Vagina (tissue), 2 donors: Measurements from ENCODE around the gene NTSR1. TPM values are rescaled to one million over a fixed set of nuclear protein-coding genes. Genes with fewer than 3 reads are reported as not detected.

Source experiments
- DNase-seq, 2 donors: peaks; one replicate each; pipeline ENCODE4 v3.0.0-alpha.2; 2017; ENCODE audit errors: extremely low spot score in 2 of 2
- H3K27ac ChIP-seq: fragments of 200-600 bp; sonication (generic); one replicate; pipeline ENCODE4 v1.5.1; 2019
- H3K27me3 ChIP-seq: fragments of 200-600 bp; sonication (generic); one replicate; pipeline ENCODE4 v1.5.1; 2019
- H3K36me3 ChIP-seq, 2 donors: fragments of 200-600 bp; sonication (generic); one replicate each; pipeline ENCODE4 v1.5.1; 2017 to 2019
- H3K4me1 ChIP-seq: fragments of 200-600 bp; sonication (generic); one replicate; pipeline ENCODE4 v1.5.1; 2019
- H3K4me3 ChIP-seq, 2 donors: fragments of 200-600 bp; sonication (generic); 1 replicate in 1 of 2; 2 replicates in 1 of 2; pipeline ENCODE4 v1.5.1; 2016 to 2019
- H3K9me3 ChIP-seq: fragments of 200-600 bp; sonication (generic); one replicate; pipeline ENCODE4 v1.5.1; 2019
- POLR2A ChIP-seq, 2 donors: fragments of 450-650 bp; IDR thresholded peaks; one replicate each; pipeline ENCODE4 v1.6.1; 2017; ENCODE audit warnings: antibody characterized with exemption in 2 of 2, mild to moderate bottlenecking in 2 of 2, moderate library complexity in 2 of 2
- POLR2AphosphoS5 ChIP-seq, 2 donors: sonication (generic); formaldehyde crosslinking; IDR thresholded peaks; one replicate each; pipeline ENCODE4 v1.9.0; 2017; ENCODE audit warnings: antibody characterized with exemption in 2 of 2, mild to moderate bottlenecking in 2 of 2, low read depth in 1 of 2; ENCODE audit not compliant: insufficient read depth in 1 of 2
- intact Hi-C: fragments of 100-400 bp; cut with DNase I; formaldehyde crosslinking; loops from one replicate; pipeline ENCODE4 v1.15.1; 2023
- total RNA-seq: library from RNA; depleted of rRNA; stranded (reverse); fragments of >200 nt; gene quantifications from one replicate; pipeline ENCODE4 v1.2.3, GENCODE V29; 2016
- TF ChIP-seq, protein P1 (sequence below), 3 experiments: fragments of 450-650 bp in 2 of 3; fragments of 200-600 bp in 1 of 3; sonication (generic) in 1 of 3; IDR thresholded peaks; one replicate each; pipeline ENCODE4 v1.5.1; 2017 to 2019; ENCODE audit warnings: antibody characterized with exemption in 3 of 3, mild to moderate bottlenecking in 2 of 3, moderate library complexity in 2 of 3

The NTSR1 gene
- total RNA-seq, 1 donor from 2014 or later = 0.49 TPM

DNA sequence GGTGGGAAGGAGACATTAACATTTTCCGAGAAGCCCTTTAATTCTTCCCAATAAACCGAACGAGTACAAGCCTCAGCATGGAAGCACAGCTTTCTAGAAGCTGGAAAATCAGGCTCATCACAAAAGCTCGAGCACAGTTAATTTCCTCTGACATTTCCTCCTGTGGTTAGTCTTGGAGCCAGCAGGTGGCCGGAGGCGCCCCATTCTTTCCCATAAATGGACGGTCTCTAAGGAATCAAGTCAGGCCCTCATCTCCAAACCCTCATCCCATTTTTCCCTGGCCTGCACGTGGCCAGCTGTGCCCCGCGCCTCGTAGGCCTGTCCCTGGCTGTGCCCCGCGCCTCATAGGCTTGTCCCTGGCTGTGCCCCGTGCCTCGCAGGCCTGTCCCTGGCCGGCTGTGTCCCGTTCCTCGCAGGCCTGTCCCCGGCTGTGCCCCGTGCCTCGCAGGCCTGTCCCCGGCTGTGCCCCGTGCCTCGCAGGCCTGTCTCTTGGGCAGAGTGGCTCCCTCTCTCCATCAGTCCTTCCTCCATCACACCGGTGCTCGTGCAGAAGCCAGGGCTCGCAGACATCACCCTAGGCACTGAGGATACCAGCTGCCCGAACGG is 19.7 kb upstream of the NTSR1 start:
- Histone ChIP-seq H3K4me1 (peaks cover 7% of the 10 kb centered on the region), H3K27ac (no peak overlapping the region), H3K9me3 (no peaks in the 10 kb centered on the region), H3K27me3 (no peaks in the 10 kb centered on the region), H3K36me3 (no peaks in the 10 kb centered on the region), H3K4me3 (no peak overlapping the region)
- intact Hi-C loops = no loop called here
- no peak for DNase-seq
- no peak for TF ChIP-seq POLR2AphosphoS5 (IDR thresholded peaks at IDR 0.05; ENCODE audit: insufficient read depth in 1 of 2, low read depth in 1 of 2)
- TF ChIP-seq, protein P1, sequence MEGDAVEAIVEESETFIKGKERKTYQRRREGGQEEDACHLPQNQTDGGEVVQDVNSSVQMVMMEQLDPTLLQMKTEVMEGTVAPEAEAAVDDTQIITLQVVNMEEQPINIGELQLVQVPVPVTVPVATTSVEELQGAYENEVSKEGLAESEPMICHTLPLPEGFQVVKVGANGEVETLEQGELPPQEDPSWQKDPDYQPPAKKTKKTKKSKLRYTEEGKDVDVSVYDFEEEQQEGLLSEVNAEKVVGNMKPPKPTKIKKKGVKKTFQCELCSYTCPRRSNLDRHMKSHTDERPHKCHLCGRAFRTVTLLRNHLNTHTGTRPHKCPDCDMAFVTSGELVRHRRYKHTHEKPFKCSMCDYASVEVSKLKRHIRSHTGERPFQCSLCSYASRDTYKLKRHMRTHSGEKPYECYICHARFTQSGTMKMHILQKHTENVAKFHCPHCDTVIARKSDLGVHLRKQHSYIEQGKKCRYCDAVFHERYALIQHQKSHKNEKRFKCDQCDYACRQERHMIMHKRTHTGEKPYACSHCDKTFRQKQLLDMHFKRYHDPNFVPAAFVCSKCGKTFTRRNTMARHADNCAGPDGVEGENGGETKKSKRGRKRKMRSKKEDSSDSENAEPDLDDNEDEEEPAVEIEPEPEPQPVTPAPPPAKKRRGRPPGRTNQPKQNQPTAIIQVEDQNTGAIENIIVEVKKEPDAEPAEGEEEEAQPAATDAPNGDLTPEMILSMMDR (IDR thresholded peaks at IDR 0.05) = no peak
- no peak for TF ChIP-seq POLR2A (IDR thresholded peaks at IDR 0.05)

DNA sequence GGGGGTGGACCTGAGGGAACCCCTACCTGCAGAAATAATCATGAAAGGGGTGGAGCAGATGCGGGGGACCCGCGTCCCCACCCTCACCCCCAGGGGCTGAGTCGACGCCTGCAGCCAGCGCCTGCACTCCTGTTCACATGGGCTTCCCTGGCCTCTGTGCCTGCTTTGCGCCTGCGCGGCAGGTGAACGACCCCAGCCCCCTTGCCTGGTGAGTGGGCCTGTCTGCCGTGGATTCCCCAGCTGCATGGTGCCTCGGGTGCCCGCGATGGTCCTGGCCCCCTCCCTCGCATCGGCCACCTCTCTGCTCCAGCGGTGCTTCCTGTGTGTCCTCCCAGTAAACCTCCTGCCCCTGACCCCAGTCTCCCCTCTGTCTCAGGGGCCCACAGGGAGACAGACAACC is 18.8 kb upstream of the NTSR1 start:
- H3K36me3 ChIP-seq = no peaks in the 10 kb centered on the region
- intact Hi-C loops = no loop called here
- no peaks in the 10 kb centered on the region for H3K27me3 ChIP-seq
- no peak overlapping the region for H3K4me3 ChIP-seq
- DNase-seq = no peak
- peaks cover 7% of the 10 kb centered on the region for H3K4me1 ChIP-seq
- no peaks in the 10 kb centered on the region for H3K9me3 ChIP-seq
- no peak overlapping the region for H3K27ac ChIP-seq
- TF ChIP-seq POLR2AphosphoS5 (IDR thresholded peaks at IDR 0.05; ENCODE audit: insufficient read depth in 1 of 2, low read depth in 1 of 2) (no peak), POLR2A (IDR thresholded peaks at IDR 0.05) (no peak)
- TF ChIP-seq, protein P1 (IDR thresholded peaks at IDR 0.05) = no peak

DNA sequence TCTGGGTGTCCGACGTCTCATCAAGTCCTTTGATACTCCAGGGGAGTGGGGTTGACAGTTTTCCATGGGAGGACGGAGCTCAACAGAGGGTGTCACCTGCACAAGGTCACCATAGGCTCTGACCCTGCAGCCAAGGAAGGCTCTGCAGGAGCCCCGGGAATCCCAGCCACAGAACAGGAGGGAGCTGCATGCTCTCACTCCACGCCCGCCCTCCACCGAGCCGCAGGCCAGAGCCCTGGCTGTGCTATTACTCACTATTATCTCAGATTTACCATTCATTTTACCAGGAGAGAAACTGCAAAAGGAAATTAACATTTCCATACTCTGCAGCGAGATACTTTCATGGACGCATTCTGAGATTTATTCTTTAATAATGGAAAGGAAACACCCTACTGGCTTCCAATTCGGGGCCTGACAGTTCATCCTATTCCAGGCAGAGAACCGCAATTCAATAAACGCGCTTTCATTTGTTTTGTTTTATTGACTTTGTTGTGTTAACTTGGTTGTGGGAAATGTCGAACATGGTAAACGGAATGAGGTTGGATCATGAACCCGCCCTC is 18.3 kb upstream of the NTSR1 start:
- intact Hi-C loops = no loop called here
- no peaks in the 10 kb centered on the region for H3K27me3 ChIP-seq

DNA sequence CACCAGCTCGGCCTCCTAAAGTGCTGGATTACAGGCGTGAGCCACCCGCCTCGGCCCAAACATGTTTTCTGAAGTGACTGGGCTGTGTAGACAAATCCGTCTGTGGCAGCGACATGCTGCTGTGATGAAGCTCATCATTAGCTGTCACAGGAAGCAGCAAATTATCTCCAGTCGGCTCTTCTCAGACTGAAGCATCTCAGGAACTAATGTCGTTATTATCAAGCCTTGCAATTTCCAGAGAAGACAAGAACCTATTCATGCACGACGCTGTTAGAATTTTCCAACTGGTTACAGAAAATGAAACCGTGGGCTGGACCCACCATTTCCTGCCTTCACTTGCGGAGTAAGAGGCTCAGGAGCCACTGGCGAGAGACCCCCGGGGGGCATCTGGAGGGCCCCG is 17.1 kb upstream of the NTSR1 start:
- TF ChIP-seq, protein P1 (IDR thresholded peaks at IDR 0.05) = no peak
- no peak for TF ChIP-seq POLR2AphosphoS5 (IDR thresholded peaks at IDR 0.05; ENCODE audit: insufficient read depth in 1 of 2, low read depth in 1 of 2)
- TF ChIP-seq POLR2A (IDR thresholded peaks at IDR 0.05) = no peak
- no peaks in the 10 kb centered on the region for H3K27me3 ChIP-seq
- no peaks in the 10 kb centered on the region for H3K36me3 ChIP-seq
- no peak overlapping the region for H3K4me3 ChIP-seq
- H3K27ac ChIP-seq = no peak overlapping the region
- peaks cover 7% of the 10 kb centered on the region for H3K4me1 ChIP-seq
- intact Hi-C loops = no loop called here
- no peaks in the 10 kb centered on the region for H3K9me3 ChIP-seq
- no peak for DNase-seq

More for the DNA sequence above, 18.3 kb upstream of the NTSR1 start:
- H3K4me3 ChIP-seq = no peak overlapping the region
- no peaks in the 10 kb centered on the region for H3K9me3 ChIP-seq
- no peaks in the 10 kb centered on the region for H3K36me3 ChIP-seq
- H3K4me1 ChIP-seq = peaks cover 7% of the 10 kb centered on the region
- no peak for DNase-seq
- H3K27ac ChIP-seq = no peak overlapping the region
- TF ChIP-seq, protein P1 (IDR thresholded peaks at IDR 0.05) = no peak
- TF ChIP-seq POLR2A (IDR thresholded peaks at IDR 0.05) (no peak), POLR2AphosphoS5 (IDR thresholded peaks at IDR 0.05; ENCODE audit: insufficient read depth in 1 of 2, low read depth in 1 of 2) (no peak)

DNA sequence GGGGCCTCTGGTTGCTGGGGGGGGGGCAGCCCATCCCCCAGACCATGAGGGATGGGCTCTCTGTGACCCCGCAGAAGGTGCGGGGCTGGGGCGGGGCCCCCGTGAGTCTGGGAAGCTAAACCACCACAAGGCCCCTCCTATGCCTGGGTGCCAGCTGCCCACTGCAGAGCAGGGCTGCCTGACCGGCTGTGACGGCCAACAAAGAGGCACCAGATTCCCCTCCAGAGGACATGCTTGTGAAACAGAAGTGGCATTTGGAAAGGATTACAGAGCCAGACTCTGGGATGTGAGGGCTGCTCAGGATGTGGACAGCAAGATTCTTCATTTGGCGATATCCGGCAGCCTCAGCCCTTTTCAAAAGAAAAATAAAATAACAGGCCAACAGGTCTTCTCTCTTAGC is 16.5 kb upstream of the NTSR1 start:
- TF ChIP-seq POLR2A (IDR thresholded peaks at IDR 0.05) (no peak), POLR2AphosphoS5 (IDR thresholded peaks at IDR 0.05; ENCODE audit: insufficient read depth in 1 of 2, low read depth in 1 of 2) (no peak)
- TF ChIP-seq, protein P1 (IDR thresholded peaks at IDR 0.05) = no peak
- no peak overlapping the region for H3K4me3 ChIP-seq
- H3K27ac ChIP-seq = no peak overlapping the region
- no peak for DNase-seq
- no peaks in the 10 kb centered on the region for H3K27me3 ChIP-seq
- no peaks in the 10 kb centered on the region for H3K36me3 ChIP-seq
- intact Hi-C loops = no loop called here
- no peaks in the 10 kb centered on the region for H3K9me3 ChIP-seq
- peaks cover 7% of the 10 kb centered on the region for H3K4me1 ChIP-seq
